ENCODE results near the gene RNF40. TPM values are rescaled to one million over a fixed set of nuclear protein-coding genes. Genes with fewer than 3 reads are reported as not detected.

The RNF40 gene
- total RNA-seq, 1 donor from 2014 or later = 94.6 TPM

DNA sequence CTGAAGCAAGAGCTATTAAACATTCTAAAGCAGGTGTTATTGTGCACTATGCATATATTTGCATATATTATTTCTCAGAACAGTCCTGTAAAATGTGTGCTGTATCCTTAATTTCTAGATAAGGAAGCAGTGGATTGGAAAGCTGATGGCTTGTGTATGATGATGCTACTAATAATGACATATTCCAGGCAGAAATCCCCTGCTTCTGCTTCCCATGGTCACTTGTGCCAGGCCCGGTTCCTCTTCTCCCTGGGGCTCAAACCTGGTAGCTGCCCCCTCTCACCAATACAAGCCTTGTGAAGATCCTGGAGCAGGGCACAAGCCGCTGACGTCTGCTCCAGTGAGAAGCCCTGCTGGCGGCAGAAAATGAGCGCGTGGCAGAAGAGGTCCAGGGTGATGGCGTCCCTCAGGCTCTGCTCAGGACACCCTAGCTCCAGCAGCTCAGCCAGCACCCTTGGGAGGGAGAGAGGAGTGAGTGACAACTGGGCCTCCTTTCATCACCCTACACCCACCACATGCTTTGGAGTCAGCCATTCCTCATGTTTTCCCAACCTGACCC, 2.0 kb upstream of the RNF40 start:
- FAIRE-seq = no peak
- Mint-ChIP-seq H3K36me3 (ENCODE audit: low read depth, unreplicated experiment) (peaks cover 6% of the 10 kb centered on the region), H3K9me3 (ENCODE audit: unreplicated experiment) (no peaks in the 10 kb centered on the region), H3K27me3 (ENCODE audit: low read depth, unreplicated experiment) (no peaks in the 10 kb centered on the region), H3K4me1 (ENCODE audit: low read depth, unreplicated experiment) (peaks cover 10% of the 10 kb centered on the region), H3K27ac (ENCODE audit: unreplicated experiment) (no peak overlapping the region), H3K4me3 (ENCODE audit: unreplicated experiment) (peak overlapping the region; percentile 96)
- H4K20me1 ChIP-seq (ENCODE audit: insufficient read depth, low read length) = peaks cover 25% of the 10 kb centered on the region
- no peak overlapping the region for H3K9ac ChIP-seq (ENCODE audit: low read length)
- H3K27me3 ChIP-seq (ENCODE audit: insufficient read depth, low read length) = no peaks in the 10 kb centered on the region
- no peaks in the 10 kb centered on the region for H3K9me3 ChIP-seq (ENCODE audit: insufficient read depth, low read depth, low read length)
- no peak overlapping the region for H3K4me3 ChIP-seq (ENCODE audit: insufficient read depth, low read depth, low read length)
- H3K4me2 ChIP-seq (ENCODE audit: low read length) = peak overlapping the region; percentile 90
- DNase-seq (ENCODE audit: low read depth) = no peak
- H2AFZ ChIP-seq (ENCODE audit: low read depth, low read length) = no peak overlapping the region
- peaks cover 30% of the 10 kb centered on the region for H3K79me2 ChIP-seq (ENCODE audit: insufficient read depth, low read length)
- H3K36me3 ChIP-seq (ENCODE audit: insufficient read depth, low read length) = peaks cover 18% of the 10 kb centered on the region
- H3K27ac ChIP-seq (ENCODE audit: low read depth, low read length) = no peak overlapping the region
- TF ChIP-seq, protein P1, sequence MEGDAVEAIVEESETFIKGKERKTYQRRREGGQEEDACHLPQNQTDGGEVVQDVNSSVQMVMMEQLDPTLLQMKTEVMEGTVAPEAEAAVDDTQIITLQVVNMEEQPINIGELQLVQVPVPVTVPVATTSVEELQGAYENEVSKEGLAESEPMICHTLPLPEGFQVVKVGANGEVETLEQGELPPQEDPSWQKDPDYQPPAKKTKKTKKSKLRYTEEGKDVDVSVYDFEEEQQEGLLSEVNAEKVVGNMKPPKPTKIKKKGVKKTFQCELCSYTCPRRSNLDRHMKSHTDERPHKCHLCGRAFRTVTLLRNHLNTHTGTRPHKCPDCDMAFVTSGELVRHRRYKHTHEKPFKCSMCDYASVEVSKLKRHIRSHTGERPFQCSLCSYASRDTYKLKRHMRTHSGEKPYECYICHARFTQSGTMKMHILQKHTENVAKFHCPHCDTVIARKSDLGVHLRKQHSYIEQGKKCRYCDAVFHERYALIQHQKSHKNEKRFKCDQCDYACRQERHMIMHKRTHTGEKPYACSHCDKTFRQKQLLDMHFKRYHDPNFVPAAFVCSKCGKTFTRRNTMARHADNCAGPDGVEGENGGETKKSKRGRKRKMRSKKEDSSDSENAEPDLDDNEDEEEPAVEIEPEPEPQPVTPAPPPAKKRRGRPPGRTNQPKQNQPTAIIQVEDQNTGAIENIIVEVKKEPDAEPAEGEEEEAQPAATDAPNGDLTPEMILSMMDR (IDR thresholded peaks at IDR 0.05; ENCODE audit: insufficient read depth, low read depth, low read length) = no peak
- TF ChIP-seq EZH2 (IDR thresholded peaks at IDR 0.05; ENCODE audit: insufficient read depth, low read length) = no peak
- H3K4me1 ChIP-seq (ENCODE audit: insufficient read depth, low read length) = peaks cover 12% of the 10 kb centered on the region

DNA sequence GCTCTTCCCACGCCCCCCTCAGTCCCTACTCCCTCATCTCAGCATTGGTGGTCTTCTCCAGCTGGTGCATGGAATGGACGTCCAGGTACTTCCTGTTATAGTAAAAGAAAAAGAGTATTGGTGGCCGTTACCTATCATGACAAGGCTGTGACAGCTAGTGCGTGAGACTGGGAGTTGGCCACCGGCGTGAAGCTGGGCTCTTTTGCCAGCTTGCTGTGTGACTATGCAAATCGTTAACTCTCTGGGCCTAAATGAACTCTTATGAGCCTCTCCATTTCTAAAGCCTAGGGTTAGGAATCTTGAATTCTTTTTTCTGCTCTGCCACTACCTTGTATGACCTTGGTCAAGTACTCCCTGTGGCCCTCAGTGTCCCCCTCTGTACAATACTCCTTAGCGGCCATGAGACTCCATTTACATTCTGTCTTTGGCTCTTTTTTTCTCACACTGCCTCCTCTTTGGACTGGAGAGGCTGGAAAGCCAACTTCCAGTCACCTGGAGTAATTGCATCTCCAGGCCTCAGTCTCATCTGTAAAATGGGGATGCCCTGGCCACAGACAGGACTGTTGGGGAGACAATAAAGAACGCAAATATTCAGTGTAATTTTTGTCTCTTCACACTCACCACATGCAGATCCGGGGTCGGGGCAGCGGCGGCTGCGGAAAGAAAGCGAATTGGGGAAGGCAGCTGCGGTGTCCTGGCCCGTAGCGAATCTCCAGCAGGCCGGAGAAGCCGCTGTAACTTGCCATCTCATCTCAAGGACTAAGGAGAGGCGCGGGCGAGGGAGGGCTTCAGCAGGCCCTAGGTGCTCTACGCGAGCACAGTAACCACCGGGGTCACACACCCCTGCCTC, 1.3 kb upstream of the RNF40 start:
- H3K9me3 Mint-ChIP-seq (ENCODE audit: unreplicated experiment) = no peaks in the 10 kb centered on the region
- H3K27ac Mint-ChIP-seq (ENCODE audit: unreplicated experiment) = peak overlapping the region; percentile 93
- peaks cover 6% of the 10 kb centered on the region for H3K36me3 Mint-ChIP-seq (ENCODE audit: low read depth, unreplicated experiment)
- FAIRE-seq (no peak), DNase-seq (ENCODE audit: low read depth) (no peak)
- Histone ChIP-seq H3K27me3 (ENCODE audit: insufficient read depth, low read length) (no peaks in the 10 kb centered on the region), H3K36me3 (ENCODE audit: insufficient read depth, low read length) (peaks cover 25% of the 10 kb centered on the region), H3K9me3 (ENCODE audit: insufficient read depth, low read depth, low read length) (no peaks in the 10 kb centered on the region), H3K4me3 (ENCODE audit: insufficient read depth, low read depth, low read length) (peak overlapping the region; percentile 88), H3K27ac (ENCODE audit: low read depth, low read length) (peak overlapping the region; percentile 85), H4K20me1 (ENCODE audit: insufficient read depth, low read length) (peaks cover 28% of the 10 kb centered on the region), H3K4me2 (ENCODE audit: low read length) (peak overlapping the region; percentile 90), H3K9ac (ENCODE audit: low read length) (peak overlapping the region; percentile 93), H3K4me1 (ENCODE audit: insufficient read depth, low read length) (peaks cover 12% of the 10 kb centered on the region), H3K79me2 (ENCODE audit: insufficient read depth, low read length) (peaks cover 34% of the 10 kb centered on the region), H2AFZ (ENCODE audit: low read depth, low read length) (peak overlapping the region; percentile 79)
- peaks cover 10% of the 10 kb centered on the region for H3K4me1 Mint-ChIP-seq (ENCODE audit: low read depth, unreplicated experiment)
- TF ChIP-seq, protein P1 (IDR thresholded peaks at IDR 0.05; ENCODE audit: insufficient read depth, low read depth, low read length) = no peak
- TF ChIP-seq EZH2 (IDR thresholded peaks at IDR 0.05; ENCODE audit: insufficient read depth, low read length) = no peak
- H3K4me3 Mint-ChIP-seq (ENCODE audit: unreplicated experiment) = peak overlapping the region; percentile 96
- H3K27me3 Mint-ChIP-seq (ENCODE audit: low read depth, unreplicated experiment) = no peaks in the 10 kb centered on the region
